HepG2 (cell line): Measurements from ENCODE around the gene PSMC3IP. TPM values are rescaled to one million over a fixed set of nuclear protein-coding genes. Genes with fewer than 3 reads are reported as not detected.

ENCODE experiments used
- ARID2 ChIP-seq: sonication (generic); formaldehyde crosslinking; IDR thresholded peaks from 2 replicates; pipeline ENCODE4 v1.8.1; 2022; ENCODE audit warnings: mild to moderate bottlenecking, missing genetic modification reagents, borderline replicate concordance
- GTF2F1 ChIP-seq: fragments of 150-350 bp; IDR thresholded peaks from 2 replicates; pipeline ENCODE4 v1.6.1; 2014; ENCODE audit warnings: low read length
- HMG20B ChIP-seq: conservative IDR thresholded peaks from 2 replicates; pipeline ENCODE4 v1.6.1; 2016; ENCODE audit warnings: missing genetic modification reagents, missing compliant biosample characterization
- JARID2 ChIP-seq: sonication (generic); formaldehyde crosslinking; IDR thresholded peaks from 2 replicates; pipeline ENCODE4 v1.8.1; 2023; ENCODE audit warnings: missing genetic modification reagents, inconsistent platforms; ENCODE audit not compliant: insufficient replicate concordance
- NFYC ChIP-seq: IDR thresholded peaks from 2 replicates; pipeline ENCODE4 v1.6.1; 2016; ENCODE audit warnings: missing genetic modification reagents, missing compliant biosample characterization
- NR2F2 ChIP-seq: IDR thresholded peaks from 2 replicates; pipeline ENCODE4 v1.6.1; 2012; ENCODE audit warnings: low read depth, inconsistent platforms, borderline replicate concordance
- PAF1 ChIP-seq: IDR thresholded peaks from 2 replicates; pipeline ENCODE4 v1.6.1; 2016; ENCODE audit warnings: missing genetic modification reagents, missing compliant biosample characterization
- SSRP1 ChIP-seq: IDR thresholded peaks from 2 replicates; pipeline ENCODE4 v1.6.1; 2016; ENCODE audit warnings: control low read depth
- YEATS2 ChIP-seq: sonication (generic); formaldehyde crosslinking; IDR thresholded peaks from 2 replicates; pipeline ENCODE4 v1.4.0; 2020; ENCODE audit warnings: missing genetic modification reagents, borderline replicate concordance
- ZNF124 ChIP-seq: sonication (generic); formaldehyde crosslinking; IDR thresholded peaks from 2 replicates; pipeline ENCODE4 v1.4.0; 2020; ENCODE audit warnings: missing genetic modification reagents
- ZNF318 ChIP-seq: sonication (generic); formaldehyde crosslinking; IDR thresholded peaks from 2 replicates; pipeline ENCODE4 v1.4.0; 2020; ENCODE audit warnings: mild to moderate bottlenecking, missing genetic modification reagents
- ZNF484 ChIP-seq: sonication (generic); formaldehyde crosslinking; IDR thresholded peaks from 2 replicates; pipeline ENCODE4 v1.5.1; 2020; ENCODE audit warnings: mild to moderate bottlenecking, low read depth, missing genetic modification reagents, borderline replicate concordance
- ZNF564 ChIP-seq: sonication (generic); formaldehyde crosslinking; IDR thresholded peaks from 2 replicates; pipeline ENCODE4 v1.8.1; 2023; ENCODE audit warnings: mild to moderate bottlenecking, missing genetic modification reagents
- ZNF672 ChIP-seq: sonication (generic); formaldehyde crosslinking; IDR thresholded peaks from 2 replicates; pipeline ENCODE4 v1.8.1; 2022; ENCODE audit warnings: missing genetic modification reagents
- ZNF737 ChIP-seq: sonication (generic); formaldehyde crosslinking; IDR thresholded peaks from 2 replicates; pipeline ENCODE4 v1.5.0; 2020; ENCODE audit warnings: missing genetic modification reagents, mild to moderate bottlenecking, borderline replicate concordance
- ZNF781 ChIP-seq: sonication (generic); formaldehyde crosslinking; IDR thresholded peaks from 2 replicates; pipeline ENCODE4 v1.5.1; 2020; ENCODE audit warnings: borderline replicate concordance, mild to moderate bottlenecking, missing genetic modification reagents; ENCODE audit errors: not compliant biosample characterization
- polyA plus RNA-seq, 8 experiments: library from polyadenylated mRNA; depleted of rRNA in 3 of 8; stranded (reverse) in 7 of 8; unstranded in 1 of 8; fragments of >200 nt; fragmentation: Illumina TruSeq in 4 of 8; extraction: Trizol in 4 of 8; gene quantifications; 2 replicates each; pipeline versions ENCODE4 v1.2.1 to v1.2.3, GENCODE V29; 2011 to 2016; ENCODE audit warnings: low read depth in 4 of 8, missing spikeins in 1 of 8, mixed read lengths in 1 of 8; ENCODE audit not compliant: insufficient read depth in 1 of 8
- total RNA-seq, 5 experiments: library from RNA; depleted of rRNA; stranded (reverse); fragments of >200 nt; fragmentation: Illumina TruSeq; extraction: Trizol; gene quantifications; 2 replicates each; pipeline ENCODE4 v1.2.3, GENCODE V29; 2016; ENCODE audit warnings: low read depth in 1 of 5
- TF ChIP-seq, protein P1 (sequence below): sonication (generic); formaldehyde crosslinking; IDR thresholded peaks from 2 replicates; pipeline ENCODE4 v1.4.0; 2020; ENCODE audit warnings: mild to moderate bottlenecking, missing genetic modification reagents
- TF ChIP-seq, protein P2 (sequence below): sonication (generic); formaldehyde crosslinking; IDR thresholded peaks from 2 replicates; pipeline ENCODE4 v1.9.0; 2021; ENCODE audit warnings: missing genetic modification reagents, mild to moderate bottlenecking, borderline replicate concordance
- TF ChIP-seq, protein P3 (sequence below): IDR thresholded peaks from 2 replicates; pipeline ENCODE4 v1.6.1; 2016; ENCODE audit warnings: mild to moderate bottlenecking, missing biosample characterization, missing genetic modification reagents

The PSMC3IP gene
- total and polyA plus RNA-seq, 2 of the 13 experiments (the other 11 are each of a cell fraction or from before 2014, with no cell fraction given): 6.5 to 22.4 TPM

DNA sequence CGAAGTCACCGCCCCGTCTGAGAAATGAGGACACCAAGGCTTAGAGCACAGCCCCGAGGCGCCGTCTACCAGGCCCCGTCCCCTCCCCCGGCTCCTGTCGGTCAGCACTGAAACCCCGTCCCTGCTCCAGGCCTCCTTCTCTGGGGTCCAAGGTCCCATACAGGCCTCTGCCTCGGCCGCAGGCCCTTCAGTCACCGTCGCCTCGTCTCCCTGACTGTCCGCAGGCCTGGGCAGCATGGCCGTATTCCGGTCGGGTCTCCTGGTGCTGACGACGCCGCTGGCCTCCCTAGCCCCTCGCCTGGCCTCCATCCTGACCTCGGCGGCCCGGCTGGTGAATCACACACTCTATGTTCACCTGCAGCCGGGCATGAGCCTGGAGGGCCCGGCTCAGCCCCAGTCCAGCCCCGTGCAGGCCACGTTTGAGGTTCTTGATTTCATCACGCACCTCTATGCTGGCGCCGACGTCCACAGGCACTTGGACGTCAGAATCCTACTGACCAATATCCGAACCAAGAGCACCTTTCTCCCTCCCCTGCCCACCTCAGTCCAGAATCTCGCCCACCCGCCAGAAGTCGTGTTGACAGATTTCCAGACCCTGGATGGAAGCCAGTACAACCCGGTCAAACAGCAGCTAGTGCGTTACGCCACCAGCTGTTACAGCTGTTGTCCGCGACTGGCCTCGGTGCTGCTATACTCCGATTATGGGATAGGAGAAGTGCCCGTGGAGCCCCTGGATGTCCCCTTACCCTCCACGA lies 15.0 kb downstream of the PSMC3IP start (continued):
- TF ChIP-seq ZNF318 (0 out of 2 replicates have a peak, but pooled peaks have one; percentile 45), ZNF564 (CRISPR knock-in tag) (peak; percentile 43), SSRP1 (peak; percentile 90; the same call in 1 of the 2 replicates), JARID2 (CRISPR knock-in tag) (peak; percentile 11), NR2F2 (no peak), YEATS2 (CRISPR knock-in tag) (no peak; the same call in 1 of the 2 replicates), ZNF672 (CRISPR knock-in tag) (no peak), PAF1 (CRISPR knock-in tag) (no peak), ZNF484 (CRISPR knock-in tag) (no peak), ARID2 (no peak), HMG20B (peak; percentile 4; the same call in 1 of the 2 replicates), ZNF124 (CRISPR knock-in tag) (no peak), NFYC (CRISPR knock-in tag) (no peak), GTF2F1 (no peak), ZNF737 (CRISPR knock-in tag) (peak; percentile 51; the same call in 1 of the 2 replicates), ZNF781 (CRISPR knock-in tag) (peak; percentile 67)
- TF ChIP-seq, protein P1, sequence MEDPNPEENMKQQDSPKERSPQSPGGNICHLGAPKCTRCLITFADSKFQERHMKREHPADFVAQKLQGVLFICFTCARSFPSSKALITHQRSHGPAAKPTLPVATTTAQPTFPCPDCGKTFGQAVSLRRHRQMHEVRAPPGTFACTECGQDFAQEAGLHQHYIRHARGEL (CRISPR knock-in tag): peak; percentile 16; the same call in 1 of the 2 replicates
- TF ChIP-seq, protein P2, sequence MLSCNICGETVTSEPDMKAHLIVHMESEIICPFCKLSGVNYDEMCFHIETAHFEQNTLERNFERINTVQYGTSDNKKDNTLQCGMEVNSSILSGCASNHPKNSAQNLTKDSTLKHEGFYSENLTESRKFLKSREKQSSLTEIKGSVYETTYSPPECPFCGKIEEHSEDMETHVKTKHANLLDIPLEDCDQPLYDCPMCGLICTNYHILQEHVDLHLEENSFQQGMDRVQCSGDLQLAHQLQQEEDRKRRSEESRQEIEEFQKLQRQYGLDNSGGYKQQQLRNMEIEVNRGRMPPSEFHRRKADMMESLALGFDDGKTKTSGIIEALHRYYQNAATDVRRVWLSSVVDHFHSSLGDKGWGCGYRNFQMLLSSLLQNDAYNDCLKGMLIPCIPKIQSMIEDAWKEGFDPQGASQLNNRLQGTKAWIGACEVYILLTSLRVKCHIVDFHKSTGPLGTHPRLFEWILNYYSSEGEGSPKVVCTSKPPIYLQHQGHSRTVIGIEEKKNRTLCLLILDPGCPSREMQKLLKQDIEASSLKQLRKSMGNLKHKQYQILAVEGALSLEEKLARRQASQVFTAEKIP (CRISPR knock-in tag): no peak
- TF ChIP-seq, protein P3, sequence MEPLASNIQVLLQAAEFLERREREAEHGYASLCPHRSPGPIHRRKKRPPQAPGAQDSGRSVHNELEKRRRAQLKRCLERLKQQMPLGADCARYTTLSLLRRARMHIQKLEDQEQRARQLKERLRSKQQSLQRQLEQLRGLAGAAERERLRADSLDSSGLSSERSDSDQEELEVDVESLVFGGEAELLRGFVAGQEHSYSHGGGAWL (CRISPR knock-in tag): peak; percentile 57; the same call in 1 of the 2 replicates
